Parietal lobe (tissue), 2 donors: ENCODE results near the gene PSMD3. TPM values are rescaled to one million over a fixed set of nuclear protein-coding genes. Genes with fewer than 3 reads are reported as not detected.
A peak's percentile ranks its signal among the peaks of the same experiment; 100 is the strongest.

Experiments used
- small RNA-seq: library from RNA; depleted of rRNA; stranded (forward); fragments of <200 nt; gene quantifications from one replicate; pipeline ENCODE3, GENCODE V24; 2014; ENCODE audit warnings: low replicate concordance
- total RNA-seq: library from RNA; depleted of rRNA; stranded (reverse); fragments of >200 nt; gene quantifications from one replicate; pipeline ENCODE4 v1.2.3, GENCODE V29; 2014

The PSMD3 gene
- total RNA-seq = 69.5 TPM

GRCh38 chr17:39980351-39981206 lies at the start of gene PSMD3:
PSMD3 (plus strand) TSS chr17:39980807; CDS start chr17:39980971, 164 bp downstream.

GRCh38 chr17:39962642-39963220 lies 17.9 kb upstream of the PSMD3 start, which contains the start of gene GSDMA:
GSDMA (plus strand) TSS chr17:39963004; CDS start chr17:39965688, 2,684 bp downstream.

GRCh38 chr17:40015005-40015997 lies 34.7 kb downstream of the PSMD3 start, which contains the start of gene CSF3:
CSF3 (plus strand) TSS chr17:40015440; CDS start chr17:40015475, 35 bp downstream.

Small RNA genes within 50 kb of the gene (small RNA-seq; reads per million reads assigned to genes)
- gene SNORD124 = 1,178 reads per million, percentile 98 among the genes with 10 or more reads in this experiment

Other genes with a start within 250 kb of the PSMD3 start
- not detected for gene GRB7, start 242.9 kb upstream of the PSMD3 start, total RNA-seq
- gene IKZF3, start 116.5 kb upstream of the PSMD3 start, total RNA-seq = under 0.01 TPM
- gene ZPBP2, start 112.6 kb upstream of the PSMD3 start, total RNA-seq = not detected
- 27.2 TPM for gene GSDMB, start 62.2 kb upstream of the PSMD3 start, total RNA-seq
- 62.6 TPM for gene ORMDL3, start 53.2 kb upstream of the PSMD3 start, total RNA-seq
- gene LRRC3C, start 53.1 kb upstream of the PSMD3 start, total RNA-seq = not detected
- not detected for gene GSDMA, start 17.8 kb upstream of the PSMD3 start, total RNA-seq
- gene CSF3, start 34.6 kb downstream of the PSMD3 start, total RNA-seq = not detected
- 136 TPM for gene MED24, start 73.6 kb downstream of the PSMD3 start, total RNA-seq
- gene THRA, start 82.2 kb downstream of the PSMD3 start, total RNA-seq = 132 TPM
- 1.9 TPM for gene NR1D1, start 119.8 kb downstream of the PSMD3 start, total RNA-seq
- gene MSL1, start 141.2 kb downstream of the PSMD3 start, total RNA-seq = 106 TPM
- gene CASC3, start 159.7 kb downstream of the PSMD3 start, total RNA-seq = 63.9 TPM
- gene RAPGEFL1, start 196.7 kb downstream of the PSMD3 start, total RNA-seq = 29.7 TPM
- gene WIPF2, start 238.5 kb downstream of the PSMD3 start, total RNA-seq = 16.3 TPM